A549 (cell line): Measurements from ENCODE around the gene SATB2.

Experiments
- CTCF ChIP-seq: fragments of >200 bp; sonication (Bioruptor Twin); formaldehyde crosslinking; IDR thresholded peaks from 3 replicates; pipeline ENCODE4 v1.5.1; 2016
- EP300 ChIP-seq, 2 experiments: fragments of >200 bp; sonication (Bioruptor Twin); formaldehyde crosslinking; IDR thresholded peaks; 2 replicates in 1 of 2; 3 replicates in 1 of 2; pipeline ENCODE4 v1.6.1; 2016 to 2017
- POLR2A ChIP-seq: IDR thresholded peaks from 2 replicates; pipeline ENCODE4 v1.6.1; 2012; ENCODE audit warnings: mild to moderate bottlenecking, low read length
- SMC3 ChIP-seq: fragments of >200 bp; sonication (Bioruptor Twin); formaldehyde crosslinking; IDR thresholded peaks from 3 replicates; pipeline ENCODE4 v1.6.1; 2018; ENCODE audit warnings: inconsistent platforms
- SREBF2 ChIP-seq: fragments of 450-650 bp; IDR thresholded peaks from 2 replicates; pipeline ENCODE4 v1.6.1; 2014; ENCODE audit warnings: mild to moderate bottlenecking, moderate library complexity
- TF ChIP-seq, protein P1 (sequence below): IDR thresholded peaks from 2 replicates; pipeline ENCODE4 v1.6.1; 2012

GRCh38 chr2:199455545-199456382 is 2.0 kb downstream of the SATB2 start:
- TF ChIP-seq SREBF2 (no peak), EP300 (IDR thresholded peaks at IDR 0.05) (no peak), POLR2A (0 out of 2 replicates have a peak, but pooled peaks have one; percentile 19), CTCF (no peak), SMC3 (no peak)
- TF ChIP-seq, protein P1, sequence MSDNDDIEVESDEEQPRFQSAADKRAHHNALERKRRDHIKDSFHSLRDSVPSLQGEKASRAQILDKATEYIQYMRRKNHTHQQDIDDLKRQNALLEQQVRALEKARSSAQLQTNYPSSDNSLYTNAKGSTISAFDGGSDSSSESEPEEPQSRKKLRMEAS = peak; percentile 66
